ENCODE measurements around the gene TRMT61A. TPM values are rescaled to one million over a fixed set of nuclear protein-coding genes. Genes with fewer than 3 reads are reported as not detected.

The TRMT61A gene
- total RNA-seq, 1 donor from 2014 or later: 12.5 TPM

DNA sequence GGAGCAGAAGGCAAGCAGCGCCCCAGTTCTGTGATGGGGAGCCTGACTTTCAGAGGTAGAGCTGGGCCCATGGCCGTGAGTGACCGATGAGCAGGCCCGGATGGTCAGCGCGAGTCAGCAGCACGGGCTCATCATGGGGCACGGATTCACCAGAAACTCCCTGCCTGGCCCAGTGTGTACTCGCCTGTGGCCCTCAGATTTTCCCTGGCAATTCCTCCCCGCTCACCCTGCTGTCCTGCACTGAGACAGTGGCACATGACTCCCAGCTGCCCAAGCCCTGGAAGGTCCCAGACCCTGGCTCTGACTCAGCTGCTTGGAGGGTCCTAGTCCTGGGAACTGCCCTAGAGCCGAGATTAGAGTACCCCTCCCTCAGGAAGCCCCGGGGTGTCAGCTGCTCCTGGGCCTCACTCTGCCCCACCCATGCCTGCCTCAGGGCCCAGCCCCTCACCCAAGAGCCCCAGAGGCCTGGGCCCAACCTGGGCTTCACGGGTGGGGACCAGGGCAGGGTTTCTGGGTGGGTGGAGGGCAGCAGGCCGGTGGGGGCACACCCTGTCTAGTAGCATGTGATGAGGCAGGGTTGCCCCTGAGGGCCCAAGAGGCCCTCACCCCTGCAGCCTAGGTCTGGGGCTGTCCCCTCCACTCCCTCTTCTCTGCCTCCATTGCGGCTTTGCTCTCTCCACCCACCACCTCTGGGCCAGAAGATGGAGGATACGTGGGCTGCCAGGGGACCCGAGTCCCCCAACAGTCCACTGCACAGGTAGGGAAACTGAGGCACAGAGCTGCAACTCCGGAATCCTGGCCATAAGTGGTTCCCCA is 8.4 kb downstream of the TRMT61A start:
- no peaks in the 10 kb centered on the region for H3K9me3 Mint-ChIP-seq
- TF ChIP-seq, protein P1, sequence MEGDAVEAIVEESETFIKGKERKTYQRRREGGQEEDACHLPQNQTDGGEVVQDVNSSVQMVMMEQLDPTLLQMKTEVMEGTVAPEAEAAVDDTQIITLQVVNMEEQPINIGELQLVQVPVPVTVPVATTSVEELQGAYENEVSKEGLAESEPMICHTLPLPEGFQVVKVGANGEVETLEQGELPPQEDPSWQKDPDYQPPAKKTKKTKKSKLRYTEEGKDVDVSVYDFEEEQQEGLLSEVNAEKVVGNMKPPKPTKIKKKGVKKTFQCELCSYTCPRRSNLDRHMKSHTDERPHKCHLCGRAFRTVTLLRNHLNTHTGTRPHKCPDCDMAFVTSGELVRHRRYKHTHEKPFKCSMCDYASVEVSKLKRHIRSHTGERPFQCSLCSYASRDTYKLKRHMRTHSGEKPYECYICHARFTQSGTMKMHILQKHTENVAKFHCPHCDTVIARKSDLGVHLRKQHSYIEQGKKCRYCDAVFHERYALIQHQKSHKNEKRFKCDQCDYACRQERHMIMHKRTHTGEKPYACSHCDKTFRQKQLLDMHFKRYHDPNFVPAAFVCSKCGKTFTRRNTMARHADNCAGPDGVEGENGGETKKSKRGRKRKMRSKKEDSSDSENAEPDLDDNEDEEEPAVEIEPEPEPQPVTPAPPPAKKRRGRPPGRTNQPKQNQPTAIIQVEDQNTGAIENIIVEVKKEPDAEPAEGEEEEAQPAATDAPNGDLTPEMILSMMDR (conservative IDR thresholded peaks at IDR 0.05): no peak
- no peak for DNase-seq (ENCODE audit: low read depth, low spot score)

DNA sequence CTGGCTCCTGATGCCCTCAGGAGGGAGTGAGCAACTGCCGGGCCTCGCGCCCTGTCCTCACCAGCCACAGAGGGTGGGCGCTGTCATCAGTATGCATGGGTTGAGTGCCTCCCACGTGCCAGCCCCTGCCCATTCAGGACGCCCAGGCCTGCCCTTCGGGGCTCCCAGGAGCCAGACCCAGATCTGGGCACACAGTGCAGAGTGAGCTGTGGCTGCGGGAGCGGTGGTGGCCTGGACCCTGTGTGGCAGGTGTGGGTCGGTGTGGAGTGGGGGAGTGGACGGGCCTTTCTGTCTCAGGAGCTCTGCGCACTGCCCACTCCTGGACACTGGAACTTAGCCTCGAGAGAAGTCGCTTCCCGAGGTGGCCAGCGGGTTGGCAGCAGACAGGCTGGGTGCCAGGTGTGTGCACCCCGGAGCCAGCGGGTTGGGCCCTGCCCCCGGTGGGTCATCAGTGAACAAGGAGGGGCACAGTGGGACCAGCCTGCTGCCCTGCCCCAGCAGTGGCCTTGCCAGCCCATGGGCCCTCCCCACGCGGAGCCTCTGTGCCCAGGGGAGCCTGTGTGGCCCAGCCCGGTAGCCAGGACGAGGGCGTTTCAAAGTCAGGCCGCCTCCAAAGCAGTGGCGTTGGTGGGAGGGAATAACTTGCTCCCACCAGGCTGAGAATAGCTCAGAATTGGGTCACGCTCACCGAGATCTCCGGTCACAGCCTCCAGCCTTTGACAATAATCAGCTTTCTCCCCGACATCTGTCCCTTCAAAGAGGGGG is 9.5 kb downstream of the TRMT61A start:
- peaks cover 15% of the 10 kb centered on the region for H3K4me1 Mint-ChIP-seq
- no peak overlapping the region for H3K4me3 Mint-ChIP-seq
- no peak for DNase-seq (ENCODE audit: low read depth, low spot score)
- TF ChIP-seq, protein P1 (conservative IDR thresholded peaks at IDR 0.05): no peak
- no peak overlapping the region for H3K27ac Mint-ChIP-seq (ENCODE audit: unreplicated experiment)
- no peaks in the 10 kb centered on the region for H3K27me3 Mint-ChIP-seq (ENCODE audit: low read depth)
- H3K9me3 Mint-ChIP-seq: no peaks in the 10 kb centered on the region
- H3K36me3 Mint-ChIP-seq (ENCODE audit: low read depth): no peaks in the 10 kb centered on the region

More for the DNA sequence above, 8.4 kb downstream of the TRMT61A start:
- H3K4me1 Mint-ChIP-seq: peaks cover 15% of the 10 kb centered on the region
- H3K4me3 Mint-ChIP-seq: peak overlapping the region; percentile 43
- peak overlapping the region; percentile 70 for H3K27ac Mint-ChIP-seq (ENCODE audit: unreplicated experiment)
- no peaks in the 10 kb centered on the region for H3K27me3 Mint-ChIP-seq (ENCODE audit: low read depth)
- H3K36me3 Mint-ChIP-seq (ENCODE audit: low read depth): no peaks in the 10 kb centered on the region

DNA sequence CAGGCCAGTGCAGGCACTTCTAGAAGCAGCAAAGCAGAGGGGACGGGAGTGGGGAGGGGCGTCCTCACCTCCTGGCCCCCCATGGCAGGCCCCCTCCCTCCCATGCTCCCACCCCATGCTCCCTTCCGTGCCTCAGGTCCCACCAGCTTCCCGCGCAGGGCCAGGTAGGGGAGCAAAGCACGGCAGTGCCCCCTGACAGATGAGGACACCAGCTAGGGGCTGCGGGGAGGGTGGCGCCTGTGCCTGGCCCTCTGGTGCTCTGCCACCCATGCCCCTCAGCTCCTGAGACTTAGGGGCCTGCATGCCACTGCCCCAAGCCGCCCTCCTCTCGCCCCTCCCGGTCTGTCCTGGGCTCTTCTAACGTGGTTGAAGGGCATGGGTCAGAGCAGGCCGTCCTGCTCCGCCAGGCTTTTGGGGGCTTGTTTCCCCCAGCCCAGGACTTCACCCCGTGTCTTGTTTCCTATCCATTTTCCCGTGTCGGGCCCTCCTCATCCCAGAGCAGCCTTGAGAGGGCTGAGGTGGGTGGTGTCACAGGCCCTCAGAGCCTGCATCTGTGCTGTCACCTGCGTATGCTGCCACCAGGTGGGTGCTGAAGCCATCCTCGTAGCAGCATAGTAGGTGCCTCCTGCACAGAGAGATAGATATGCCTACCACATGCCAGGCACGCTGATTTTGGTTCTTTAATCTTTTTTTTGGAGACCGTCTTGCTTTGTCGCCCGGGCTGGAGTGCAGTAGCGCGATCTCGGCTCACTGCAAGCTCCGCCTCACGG is 10.2 kb downstream of the TRMT61A start:
- no peak overlapping the region for H3K4me3 Mint-ChIP-seq
- H3K27me3 Mint-ChIP-seq (ENCODE audit: low read depth): no peaks in the 10 kb centered on the region
- no peaks in the 10 kb centered on the region for H3K9me3 Mint-ChIP-seq
- no peak for DNase-seq (ENCODE audit: low read depth, low spot score)
- peaks cover 15% of the 10 kb centered on the region for H3K4me1 Mint-ChIP-seq
- H3K36me3 Mint-ChIP-seq (ENCODE audit: low read depth): no peaks in the 10 kb centered on the region
- no peak overlapping the region for H3K27ac Mint-ChIP-seq (ENCODE audit: unreplicated experiment)
- TF ChIP-seq, protein P1 (conservative IDR thresholded peaks at IDR 0.05): no peak

DNA sequence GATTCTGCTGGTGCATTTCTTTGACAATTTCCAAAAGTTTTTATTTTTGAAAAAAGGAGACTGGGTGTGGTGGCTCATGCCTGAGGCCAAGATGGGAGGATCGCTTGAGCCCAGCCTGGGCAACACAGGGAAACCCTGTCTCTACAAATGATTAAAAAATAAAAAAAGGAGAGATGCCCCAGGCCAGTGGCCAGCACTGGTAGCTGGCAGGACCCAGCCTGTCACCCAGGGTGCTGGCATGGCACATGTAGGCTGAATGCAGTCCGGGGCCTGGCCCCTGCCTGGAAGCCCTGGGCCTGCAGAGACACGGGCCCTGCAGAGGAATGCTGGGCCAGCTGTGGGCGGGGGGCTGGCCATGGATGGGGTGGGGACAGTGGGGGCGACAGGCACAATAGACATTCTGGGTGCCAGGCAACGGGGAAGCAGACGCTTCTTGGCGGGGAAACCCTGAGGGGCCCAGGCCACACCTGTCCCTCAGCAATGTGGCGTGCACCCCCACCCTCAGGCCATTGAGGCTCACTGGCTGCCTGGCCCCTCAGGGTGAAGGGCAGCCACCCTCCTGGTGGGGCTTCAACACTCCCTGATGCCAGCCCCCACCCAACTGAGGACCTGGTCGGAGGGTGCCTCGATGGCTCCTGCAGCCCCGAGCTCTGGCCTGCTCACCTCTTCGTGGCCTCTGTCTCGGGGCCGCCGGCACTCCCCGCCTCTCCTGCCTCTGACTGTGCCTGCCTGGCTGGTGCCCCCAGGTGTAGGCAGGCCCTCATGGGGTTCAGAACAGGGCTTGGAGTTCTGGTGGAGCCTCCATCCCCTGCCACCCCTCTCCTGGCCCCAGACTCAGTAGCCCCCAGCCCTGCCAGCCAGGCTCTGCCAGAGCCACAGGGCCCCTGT is 12.1 kb downstream of the TRMT61A start:
- TF ChIP-seq, protein P1 (conservative IDR thresholded peaks at IDR 0.05): no peak
- Mint-ChIP-seq H3K36me3 (ENCODE audit: low read depth) (no peaks in the 10 kb centered on the region), H3K9me3 (no peaks in the 10 kb centered on the region)

More for the DNA sequence above, 12.1 kb downstream of the TRMT61A start:
- no peak for DNase-seq (ENCODE audit: low read depth, low spot score)
- Mint-ChIP-seq H3K4me3 (peak overlapping the region; percentile 41), H3K4me1 (peaks cover 19% of the 10 kb centered on the region), H3K27ac (ENCODE audit: unreplicated experiment) (peak overlapping the region; percentile 84), H3K27me3 (ENCODE audit: low read depth) (no peaks in the 10 kb centered on the region)

All from neural crest cell (in vitro differentiated cells).